Mononuclear cell (primary cell): ENCODE data around the gene KCNQ1. TPM values are rescaled to one million over a fixed set of nuclear protein-coding genes. Genes with fewer than 3 reads are reported as not detected.

ENCODE experiments used
- H3K27me3 ChIP-seq: 2 replicates; pipeline ENCODE4 v1.6.0; 2011; ENCODE audit warnings: low read length, control low read depth; ENCODE audit not compliant: insufficient read depth
- H3K4me1 ChIP-seq: 2 replicates; pipeline ENCODE4 v1.5.1; 2011; ENCODE audit warnings: mild to moderate bottlenecking, low read length, control low read depth; ENCODE audit not compliant: insufficient read depth
- H3K4me3 ChIP-seq: 2 replicates; pipeline ENCODE4 v1.5.1; 2011; ENCODE audit warnings: mild to moderate bottlenecking, low read length, moderate library complexity
- H3K9me3 ChIP-seq: 2 replicates; pipeline ENCODE4 v1.5.1; 2011; ENCODE audit warnings: low read depth, mild to moderate bottlenecking, control low read depth, low read length
- total RNA-seq: library from RNA; depleted of rRNA; stranded (reverse); fragments of >200 nt; gene quantifications from one replicate; pipeline ENCODE4 v1.2.3, GENCODE V29; 2012

Gene KCNQ1
- total RNA-seq, 1 donor: 12.7 TPM

- H3K27me3 ChIP-seq: no peaks in the 10 kb centered on the region
- no peak overlapping the region for H3K4me3 ChIP-seq
- H3K4me1 ChIP-seq: peaks cover 23% of the 10 kb centered on the region
- no peaks in the 10 kb centered on the region for H3K9me3 ChIP-seq
These were observed 91.7 kb downstream of the KCNQ1 start for GRCh38 chr11:2536440-2536989.

GRCh38 chr11:2537010-2537705 is 92.3 kb downstream of the KCNQ1 start:
- no peaks in the 10 kb centered on the region for H3K9me3 ChIP-seq
- peaks cover 23% of the 10 kb centered on the region for H3K4me1 ChIP-seq
- no peaks in the 10 kb centered on the region for H3K27me3 ChIP-seq
- H3K4me3 ChIP-seq: no peak overlapping the region

GRCh38 chr11:2537896-2538724 is 93.3 kb downstream of the KCNQ1 start:
- H3K4me1 ChIP-seq: peaks cover 15% of the 10 kb centered on the region
- H3K27me3 ChIP-seq: no peaks in the 10 kb centered on the region
- no peaks in the 10 kb centered on the region for H3K9me3 ChIP-seq
- H3K4me3 ChIP-seq: no peak overlapping the region

GRCh38 chr11:2538951-2539350 is 94.1 kb downstream of the KCNQ1 start:
- Histone ChIP-seq H3K9me3 (no peaks in the 10 kb centered on the region), H3K4me3 (no peak overlapping the region), H3K4me1 (peaks cover 6% of the 10 kb centered on the region), H3K27me3 (no peaks in the 10 kb centered on the region)

GRCh38 chr11:2539371-2540222 is 94.8 kb downstream of the KCNQ1 start:
- Histone ChIP-seq H3K4me3 (no peak overlapping the region), H3K4me1 (peaks cover under 1% of the 10 kb centered on the region), H3K9me3 (no peaks in the 10 kb centered on the region), H3K27me3 (no peaks in the 10 kb centered on the region)

GRCh38 chr11:2540223-2540991 is 95.6 kb downstream of the KCNQ1 start:
- no peaks in the 10 kb centered on the region for H3K9me3 ChIP-seq
- H3K4me1 ChIP-seq: no peaks in the 10 kb centered on the region
- H3K27me3 ChIP-seq: no peaks in the 10 kb centered on the region
- no peak overlapping the region for H3K4me3 ChIP-seq

GRCh38 chr11:2540992-2541680 is 96.3 kb downstream of the KCNQ1 start:
- no peak overlapping the region for H3K4me3 ChIP-seq
- H3K27me3 ChIP-seq: no peaks in the 10 kb centered on the region
- H3K9me3 ChIP-seq: no peaks in the 10 kb centered on the region
- H3K4me1 ChIP-seq: no peaks in the 10 kb centered on the region

- no peak overlapping the region for H3K4me3 ChIP-seq
- no peaks in the 10 kb centered on the region for H3K27me3 ChIP-seq
- no peaks in the 10 kb centered on the region for H3K9me3 ChIP-seq
- H3K4me1 ChIP-seq: no peaks in the 10 kb centered on the region
These were observed 97.1 kb downstream of the KCNQ1 start for GRCh38 chr11:2541881-2542361.

GRCh38 chr11:2542406-2542805 is 97.6 kb downstream of the KCNQ1 start:
- Histone ChIP-seq H3K9me3 (no peaks in the 10 kb centered on the region), H3K4me1 (no peaks in the 10 kb centered on the region), H3K4me3 (no peak overlapping the region), H3K27me3 (no peaks in the 10 kb centered on the region)

GRCh38 chr11:2547806-2548205 is 103.0 kb downstream of the KCNQ1 start:
- Histone ChIP-seq H3K9me3 (no peaks in the 10 kb centered on the region), H3K4me3 (no peak overlapping the region), H3K4me1 (no peaks in the 10 kb centered on the region), H3K27me3 (no peaks in the 10 kb centered on the region)

GRCh38 chr11:2548596-2548995 is 103.8 kb downstream of the KCNQ1 start:
- H3K4me1 ChIP-seq: no peaks in the 10 kb centered on the region
- no peaks in the 10 kb centered on the region for H3K9me3 ChIP-seq
- H3K27me3 ChIP-seq: no peaks in the 10 kb centered on the region
- H3K4me3 ChIP-seq: no peak overlapping the region

GRCh38 chr11:2549080-2549479 is 104.3 kb downstream of the KCNQ1 start:
- Histone ChIP-seq H3K27me3 (no peaks in the 10 kb centered on the region), H3K9me3 (no peaks in the 10 kb centered on the region), H3K4me3 (no peak overlapping the region), H3K4me1 (no peaks in the 10 kb centered on the region)

- Histone ChIP-seq H3K27me3 (no peaks in the 10 kb centered on the region), H3K9me3 (no peaks in the 10 kb centered on the region), H3K4me3 (no peak overlapping the region), H3K4me1 (no peaks in the 10 kb centered on the region)
These were observed 104.7 kb downstream of the KCNQ1 start for GRCh38 chr11:2549491-2549875.
